Esophagus muscularis mucosa (tissue), 4 donors: ENCODE results near the gene EEF2K.

Source experiments
- EP300 ChIP-seq: sonication (generic); formaldehyde crosslinking; IDR thresholded peaks from one replicate; pipeline ENCODE4 v1.6.1; 2017; ENCODE audit warnings: antibody characterized with exemption
- POLR2A ChIP-seq: fragments of 450-650 bp; IDR thresholded peaks from one replicate; pipeline ENCODE4 v1.6.1; 2017; ENCODE audit warnings: antibody characterized with exemption, moderate library complexity, mild to moderate bottlenecking, low read depth
- TF ChIP-seq, protein P1 (sequence below), 3 experiments: fragments of 200-600 bp in 2 of 3; fragments of 450-650 bp in 1 of 3; sonication (generic) in 2 of 3; IDR thresholded peaks; one replicate each; pipeline ENCODE4 v1.5.1; 2017 to 2019; ENCODE audit warnings: antibody characterized with exemption in 3 of 3, mild to moderate bottlenecking in 2 of 3, moderate library complexity in 1 of 3

DNA sequence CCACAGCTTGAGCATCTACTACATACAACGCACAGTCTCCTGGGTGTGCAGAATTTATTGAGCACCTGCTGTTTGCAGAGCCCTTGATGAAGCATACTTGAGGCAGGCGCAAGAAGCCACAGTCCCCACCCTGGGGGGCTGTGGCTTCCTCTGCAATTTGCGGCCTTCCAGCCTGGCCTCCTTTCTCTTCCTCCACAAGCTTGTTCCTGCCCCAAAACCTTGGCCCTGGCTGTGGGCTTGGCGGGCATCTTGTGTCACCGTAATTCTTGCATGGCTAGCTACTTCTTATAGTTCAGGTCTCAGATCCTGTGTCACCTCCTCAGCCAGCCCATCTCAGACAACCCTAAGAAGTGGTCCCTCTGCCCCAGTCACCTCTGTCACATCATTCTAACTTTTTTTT, 47.2 kb downstream of the EEF2K start:
- TF ChIP-seq, protein P1, sequence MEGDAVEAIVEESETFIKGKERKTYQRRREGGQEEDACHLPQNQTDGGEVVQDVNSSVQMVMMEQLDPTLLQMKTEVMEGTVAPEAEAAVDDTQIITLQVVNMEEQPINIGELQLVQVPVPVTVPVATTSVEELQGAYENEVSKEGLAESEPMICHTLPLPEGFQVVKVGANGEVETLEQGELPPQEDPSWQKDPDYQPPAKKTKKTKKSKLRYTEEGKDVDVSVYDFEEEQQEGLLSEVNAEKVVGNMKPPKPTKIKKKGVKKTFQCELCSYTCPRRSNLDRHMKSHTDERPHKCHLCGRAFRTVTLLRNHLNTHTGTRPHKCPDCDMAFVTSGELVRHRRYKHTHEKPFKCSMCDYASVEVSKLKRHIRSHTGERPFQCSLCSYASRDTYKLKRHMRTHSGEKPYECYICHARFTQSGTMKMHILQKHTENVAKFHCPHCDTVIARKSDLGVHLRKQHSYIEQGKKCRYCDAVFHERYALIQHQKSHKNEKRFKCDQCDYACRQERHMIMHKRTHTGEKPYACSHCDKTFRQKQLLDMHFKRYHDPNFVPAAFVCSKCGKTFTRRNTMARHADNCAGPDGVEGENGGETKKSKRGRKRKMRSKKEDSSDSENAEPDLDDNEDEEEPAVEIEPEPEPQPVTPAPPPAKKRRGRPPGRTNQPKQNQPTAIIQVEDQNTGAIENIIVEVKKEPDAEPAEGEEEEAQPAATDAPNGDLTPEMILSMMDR (IDR thresholded peaks at IDR 0.05): no peak
- TF ChIP-seq EP300: no peak
- TF ChIP-seq POLR2A: no peak
